Esophagus muscularis mucosa (tissue), 4 donors: ENCODE results near the gene TRIM40. TPM values are rescaled to one million over a fixed set of nuclear protein-coding genes. Genes with fewer than 3 reads are reported as not detected.
"Not testable (repeated sequence)": the region's sequence is repeated elsewhere in the genome, so short reads cannot be mapped to it uniquely, and the experiment has no call there.

Experiments used
- DNase-seq: peaks from one replicate; pipeline ENCODE4 v3.0.0-alpha.2; 2017; ENCODE audit errors: extremely low spot score
- H3K27ac ChIP-seq, 4 donors: fragments of 200-600 bp; sonication (generic); replicated peaks in 1 of 4; 1 replicate in 3 of 4; 2 replicates in 1 of 4; pipeline ENCODE4 v1.5.1; 2016 to 2019; ENCODE audit warnings: mild to moderate bottlenecking in 1 of 4
- H3K27me3 ChIP-seq, 4 donors: fragments of 200-600 bp; sonication (generic); one replicate each; pipeline versions ENCODE4 v1.5.1 to v1.6.0; 2016 to 2019
- H3K36me3 ChIP-seq, 4 donors: fragments of 200-600 bp; sonication (generic); one replicate each; pipeline ENCODE4 v1.5.1; 2016 to 2019
- H3K4me1 ChIP-seq, 4 donors: fragments of 200-600 bp; sonication (generic); one replicate each; pipeline ENCODE4 v1.5.1; 2016 to 2019
- H3K4me3 ChIP-seq, 4 donors: fragments of 200-600 bp; sonication (generic); 1 replicate in 2 of 4; 2 replicates in 2 of 4; pipeline ENCODE4 v1.5.1; 2016 to 2019; ENCODE audit warnings: mild to moderate bottlenecking in 4 of 4, moderate library complexity in 1 of 4
- H3K9me3 ChIP-seq, 4 donors: fragments of 200-600 bp; sonication (generic); 1 replicate in 3 of 4; 2 replicates in 1 of 4; pipeline ENCODE4 v1.5.1; 2016 to 2019
- CTCF ChIP-seq, 3 experiments: fragments of 200-600 bp in 2 of 3; fragments of 450-650 bp in 1 of 3; sonication (generic) in 2 of 3; IDR thresholded peaks; one replicate each; pipeline ENCODE4 v1.5.1; 2017 to 2019; ENCODE audit warnings: antibody characterized with exemption in 3 of 3, mild to moderate bottlenecking in 2 of 3, moderate library complexity in 1 of 3
- EP300 ChIP-seq: sonication (generic); formaldehyde crosslinking; IDR thresholded peaks from one replicate; pipeline ENCODE4 v1.6.1; 2017; ENCODE audit warnings: antibody characterized with exemption
- POLR2A ChIP-seq: fragments of 450-650 bp; IDR thresholded peaks from one replicate; pipeline ENCODE4 v1.6.1; 2017; ENCODE audit warnings: antibody characterized with exemption, moderate library complexity, mild to moderate bottlenecking, low read depth
- POLR2AphosphoS5 ChIP-seq, 2 donors: sonication (generic); formaldehyde crosslinking; IDR thresholded peaks; one replicate each; pipeline ENCODE4 v1.6.1; 2017; ENCODE audit warnings: antibody characterized with exemption in 2 of 2
- WGBS: methylation state at CpG from one replicate; pipeline ENCODE4 v1.1.5; 2018; 5-methylcytosine and 5-hydroxymethylcytosine counted together
- intact Hi-C: fragments of 100-400 bp; cut with DNase I; formaldehyde crosslinking; loops from one replicate; pipeline ENCODE4 v1.15.1; 2023
- total RNA-seq, 4 donors: library from RNA; depleted of rRNA; stranded (reverse); fragments of >200 nt; gene quantifications; one replicate each; pipeline versions ENCODE4 v1.1.0 to v1.2.1, GENCODE V29; 2016

The TRIM40 gene
- total RNA-seq, 4 donors from 2014 or later, result not detected

DNA sequence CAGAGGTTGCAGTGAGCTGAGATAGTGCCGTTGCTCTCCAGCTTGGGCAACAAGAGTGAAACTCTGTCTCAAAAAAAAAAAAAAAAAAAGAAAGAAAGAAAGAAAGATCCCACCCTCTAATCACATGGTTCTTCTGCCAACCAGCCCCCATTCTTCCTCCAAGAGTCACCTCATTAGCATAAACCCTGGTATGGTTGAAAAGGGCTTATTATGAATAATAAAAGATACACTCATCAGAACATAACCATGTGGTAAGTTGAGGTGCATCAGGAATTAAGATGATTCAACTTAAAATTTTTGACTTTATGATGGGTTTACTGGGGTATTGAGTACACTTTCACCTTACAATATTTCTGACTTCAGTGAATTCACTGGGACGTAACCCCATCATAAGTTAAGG is 793 bp upstream of the TRIM40 start:
- no peak overlapping the region for H3K4me3 ChIP-seq
- peaks cover 0 to 3% (median 2%) of the 10 kb centered on the region in 4 donors for H3K4me1 ChIP-seq
- H3K27ac ChIP-seq, result no peak overlapping the region
- DNase-seq, result no peak
- no peaks in the 10 kb centered on the region for H3K9me3 ChIP-seq
- TF ChIP-seq POLR2AphosphoS5 (IDR thresholded peaks at IDR 0.05) (no peak), POLR2A (no peak), CTCF (IDR thresholded peaks at IDR 0.05) (no peak), EP300 (no peak)
- no peaks in the 10 kb centered on the region for H3K36me3 ChIP-seq
- WGBS, result 94% methylated on average over 2 of the region's 2 CpGs
- peaks cover 0 to 65% (median 14%) of the 10 kb centered on the region in 4 donors for H3K27me3 ChIP-seq
- intact Hi-C loops, result no loop called here

DNA sequence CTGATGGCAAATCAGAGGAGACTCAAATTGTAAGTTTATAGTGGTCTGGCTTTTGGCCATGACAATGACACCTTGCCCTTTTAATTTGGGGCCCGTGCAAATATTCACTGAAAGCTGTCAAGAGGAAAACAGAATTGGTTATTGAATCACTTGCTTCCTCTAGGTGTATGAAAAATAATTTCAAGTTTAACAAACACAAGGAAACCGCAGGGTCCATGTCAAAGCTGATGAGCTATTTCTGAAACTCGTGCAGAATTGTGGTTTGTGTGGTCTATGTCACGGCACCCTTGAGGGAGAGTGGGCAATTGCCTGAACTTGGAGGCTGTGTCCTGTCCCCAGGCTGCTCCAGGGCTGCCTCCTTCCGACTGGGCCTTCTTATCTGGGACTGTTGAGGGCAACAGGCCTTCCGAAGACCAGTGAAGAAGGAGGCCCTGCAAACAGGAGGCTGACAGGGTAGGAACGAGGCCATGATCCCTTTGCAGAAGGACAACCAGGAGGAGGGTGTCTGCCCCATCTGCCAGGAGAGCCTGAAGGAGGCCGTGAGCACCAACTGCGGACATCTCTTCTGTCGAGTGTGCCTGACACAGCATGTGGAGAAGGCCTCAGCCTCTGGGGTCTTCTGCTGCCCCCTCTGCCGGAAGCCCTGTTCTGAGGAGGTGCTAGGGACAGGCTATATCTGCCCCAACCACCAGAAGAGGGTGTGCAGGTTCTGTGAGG is 788 bp downstream of the TRIM40 start:
- peak; percentile 89 for DNase-seq
- TF ChIP-seq EP300 (no peak), POLR2AphosphoS5 (IDR thresholded peaks at IDR 0.05) (no peak), POLR2A (no peak), CTCF (IDR thresholded peaks at IDR 0.05) (no peak)
- intact Hi-C loops, result no loop called here
- no peak overlapping the region for H3K27ac ChIP-seq
- H3K36me3 ChIP-seq, result no peaks in the 10 kb centered on the region
- WGBS, result 80% methylated on average over 10 of the region's 11 CpGs
- peaks cover 0 to 60% (median 11%) of the 10 kb centered on the region in 4 donors for H3K27me3 ChIP-seq
- no peaks in the 10 kb centered on the region for H3K9me3 ChIP-seq
- no peaks in the 10 kb centered on the region for H3K4me1 ChIP-seq
- no peak overlapping the region for H3K4me3 ChIP-seq

DNA sequence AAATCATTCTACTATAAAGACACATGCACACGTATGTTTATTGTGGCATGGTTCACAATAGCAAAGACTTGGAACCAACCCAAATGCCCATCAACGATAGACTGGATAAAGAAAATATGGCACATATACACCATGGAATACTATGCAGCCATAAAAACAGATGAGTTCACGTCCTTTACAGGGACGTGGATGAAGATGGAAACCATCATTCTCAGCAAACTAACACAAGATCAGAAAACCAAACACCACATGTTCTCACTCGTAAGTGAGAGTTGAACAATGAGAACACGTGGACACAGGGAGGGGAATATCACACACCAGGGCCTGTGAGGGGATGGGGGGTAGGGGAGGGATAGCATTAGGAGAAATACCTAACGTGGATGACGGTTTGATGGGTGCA is 4.3 kb downstream of the TRIM40 start:
- H3K9me3 ChIP-seq, H3K4me1 ChIP-seq, intact Hi-C loops, DNase-seq, H3K27ac ChIP-seq, H3K4me3 ChIP-seq, H3K36me3 ChIP-seq: not testable (repeated sequence)
- WGBS, result 86% methylated on average over 8 of the region's 8 CpGs
- peaks cover 0 to 43% (median 0%) of the 10 kb centered on the region in 4 donors for H3K27me3 ChIP-seq

DNA sequence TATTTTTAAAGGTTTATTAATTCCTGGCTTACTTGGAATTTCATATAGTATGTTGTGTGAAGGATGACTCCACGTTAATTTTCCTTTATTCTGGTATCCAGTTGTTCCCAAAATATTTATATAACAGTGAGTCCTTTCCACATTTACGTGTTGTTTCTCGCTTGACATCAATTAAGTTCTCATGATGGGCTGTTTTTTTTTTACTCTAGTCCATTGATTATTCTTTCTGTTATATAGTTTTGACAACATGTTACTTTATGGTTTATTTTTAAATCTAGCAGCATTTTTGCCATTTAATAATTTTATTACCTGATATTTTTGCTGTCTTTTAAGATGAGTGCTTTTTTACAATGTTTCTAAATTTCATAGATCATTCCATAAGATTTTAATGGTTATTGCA is 6.7 kb downstream of the TRIM40 start:
- Histone ChIP-seq H3K27ac (no peak overlapping the region), H3K36me3 (no peaks in the 10 kb centered on the region), H3K4me3 (no peak overlapping the region), H3K27me3 (peaks cover 0 to 48% (median 0%) of the 10 kb centered on the region in 4 donors), H3K9me3 (no peaks in the 10 kb centered on the region), H3K4me1 (no peaks in the 10 kb centered on the region)
- intact Hi-C loops, result no loop called here
- 52% methylated on average over 3 of the region's 3 CpGs for WGBS
- DNase-seq, result no peak
- no peak for TF ChIP-seq POLR2AphosphoS5 (IDR thresholded peaks at IDR 0.05)
- TF ChIP-seq POLR2A, result no peak
- TF ChIP-seq CTCF (IDR thresholded peaks at IDR 0.05), result no peak
- no peak for TF ChIP-seq EP300

- intact Hi-C loops, result no loop called here
- no peak for TF ChIP-seq CTCF (IDR thresholded peaks at IDR 0.05)
- TF ChIP-seq POLR2A, result no peak
- TF ChIP-seq POLR2AphosphoS5 (IDR thresholded peaks at IDR 0.05), result no peak
- TF ChIP-seq EP300, result no peak
- Histone ChIP-seq H3K36me3 (no peaks in the 10 kb centered on the region), H3K4me1 (no peaks in the 10 kb centered on the region), H3K27ac (no peak overlapping the region), H3K9me3 (no peaks in the 10 kb centered on the region), H3K27me3 (peaks cover 0 to 59% (median 0%) of the 10 kb centered on the region in 4 donors), H3K4me3 (no peak overlapping the region)
- WGBS, result 73% methylated on average over 2 of the region's 2 CpGs
- no peak for DNase-seq
Observed at GRCh38 chr6:30143780-30144179, 7.8 kb downstream of the TRIM40 start.
